Transverse colon (tissue), 4 donors: ENCODE results near the gene OCA2.

ENCODE experiments used
- POLR2A ChIP-seq: fragments of 450-650 bp; IDR thresholded peaks from one replicate; pipeline ENCODE4 v1.6.1; 2016; ENCODE audit warnings: antibody characterized with exemption, mild to moderate bottlenecking, moderate library complexity
- POLR2AphosphoS5 ChIP-seq, 3 donors: sonication (generic); formaldehyde crosslinking; IDR thresholded peaks; one replicate each; pipeline ENCODE4 v1.6.1; 2016; ENCODE audit warnings: antibody characterized with exemption in 3 of 3
- TF ChIP-seq, protein P1 (sequence below), 5 experiments: fragments of 200-600 bp in 3 of 5; fragments of 450-650 bp in 2 of 5; sonication (generic) in 3 of 5; IDR thresholded peaks; 1 replicate in 2 of 5; 2 replicates in 3 of 5; pipeline ENCODE4 v1.5.1; 2016 to 2017; ENCODE audit warnings: antibody characterized with exemption in 5 of 5, inconsistent platforms in 3 of 5, mild to moderate bottlenecking in 2 of 5, moderate library complexity in 1 of 5

DNA sequence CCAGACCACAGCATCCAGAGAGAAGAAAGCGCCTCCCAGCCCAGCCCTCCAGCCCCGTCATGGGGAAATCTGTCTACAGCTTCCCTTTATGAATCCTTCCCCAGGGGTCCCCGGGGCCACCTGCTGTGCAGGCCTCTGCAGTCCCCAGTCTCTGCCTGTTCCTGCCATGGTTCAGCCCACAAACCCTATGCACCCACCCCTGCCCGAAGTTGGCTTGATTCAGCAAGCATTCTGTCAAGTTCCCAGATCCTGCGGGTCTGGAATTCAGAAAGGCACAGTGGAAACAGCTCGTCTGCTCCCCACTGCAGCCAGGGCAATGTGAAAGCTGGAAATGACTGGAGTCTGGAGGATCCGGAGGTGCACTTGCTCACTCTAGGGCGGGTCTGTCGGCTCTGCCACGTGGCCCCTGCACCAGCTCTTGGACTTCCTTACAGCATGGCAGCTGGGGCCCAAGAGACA is 2.9 kb upstream of the OCA2 start:
- TF ChIP-seq, protein P1, sequence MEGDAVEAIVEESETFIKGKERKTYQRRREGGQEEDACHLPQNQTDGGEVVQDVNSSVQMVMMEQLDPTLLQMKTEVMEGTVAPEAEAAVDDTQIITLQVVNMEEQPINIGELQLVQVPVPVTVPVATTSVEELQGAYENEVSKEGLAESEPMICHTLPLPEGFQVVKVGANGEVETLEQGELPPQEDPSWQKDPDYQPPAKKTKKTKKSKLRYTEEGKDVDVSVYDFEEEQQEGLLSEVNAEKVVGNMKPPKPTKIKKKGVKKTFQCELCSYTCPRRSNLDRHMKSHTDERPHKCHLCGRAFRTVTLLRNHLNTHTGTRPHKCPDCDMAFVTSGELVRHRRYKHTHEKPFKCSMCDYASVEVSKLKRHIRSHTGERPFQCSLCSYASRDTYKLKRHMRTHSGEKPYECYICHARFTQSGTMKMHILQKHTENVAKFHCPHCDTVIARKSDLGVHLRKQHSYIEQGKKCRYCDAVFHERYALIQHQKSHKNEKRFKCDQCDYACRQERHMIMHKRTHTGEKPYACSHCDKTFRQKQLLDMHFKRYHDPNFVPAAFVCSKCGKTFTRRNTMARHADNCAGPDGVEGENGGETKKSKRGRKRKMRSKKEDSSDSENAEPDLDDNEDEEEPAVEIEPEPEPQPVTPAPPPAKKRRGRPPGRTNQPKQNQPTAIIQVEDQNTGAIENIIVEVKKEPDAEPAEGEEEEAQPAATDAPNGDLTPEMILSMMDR (IDR thresholded peaks at IDR 0.05) = no peak
- no peak for TF ChIP-seq POLR2AphosphoS5 (IDR thresholded peaks at IDR 0.05)
- no peak for TF ChIP-seq POLR2A
